ENCODE results near the gene MS4A1.
"Not testable (repeated sequence)": the region's sequence is repeated elsewhere in the genome, so short reads cannot be mapped to it uniquely, and the experiment has no call there.

The MS4A1 gene

DNA sequence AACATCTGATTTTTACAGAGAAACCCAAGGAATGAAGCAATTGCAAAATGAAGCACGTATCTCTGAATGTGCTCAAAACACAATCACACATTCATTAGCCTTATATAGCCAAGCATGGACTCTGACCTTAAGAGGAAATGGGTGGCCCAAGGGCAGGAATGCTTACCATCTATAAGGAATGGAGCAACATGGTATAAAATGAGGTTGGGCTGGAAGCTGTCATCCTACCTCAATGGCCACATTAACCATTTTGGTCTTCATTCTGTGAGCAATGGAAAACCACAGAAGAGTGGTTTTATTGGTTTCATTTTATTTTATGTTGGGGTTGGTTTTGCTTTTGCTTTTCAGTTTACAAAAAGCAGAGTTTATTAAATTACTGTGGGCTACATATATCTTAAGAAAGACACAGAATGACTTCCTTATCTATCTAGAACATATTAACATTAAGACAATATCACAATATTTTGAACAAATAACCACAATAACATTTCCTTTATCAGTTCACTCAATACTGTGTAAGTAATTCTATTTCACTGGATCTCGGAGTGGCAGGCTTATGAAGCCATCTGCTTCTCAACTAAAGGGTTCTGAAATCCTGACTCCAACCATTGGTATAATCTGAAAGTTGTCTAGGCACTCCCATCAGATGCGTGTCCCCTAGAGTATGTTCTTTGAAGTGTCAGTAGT is 48.7 kb downstream of the MS4A1 start:
- FAIRE-seq = no peak

DNA sequence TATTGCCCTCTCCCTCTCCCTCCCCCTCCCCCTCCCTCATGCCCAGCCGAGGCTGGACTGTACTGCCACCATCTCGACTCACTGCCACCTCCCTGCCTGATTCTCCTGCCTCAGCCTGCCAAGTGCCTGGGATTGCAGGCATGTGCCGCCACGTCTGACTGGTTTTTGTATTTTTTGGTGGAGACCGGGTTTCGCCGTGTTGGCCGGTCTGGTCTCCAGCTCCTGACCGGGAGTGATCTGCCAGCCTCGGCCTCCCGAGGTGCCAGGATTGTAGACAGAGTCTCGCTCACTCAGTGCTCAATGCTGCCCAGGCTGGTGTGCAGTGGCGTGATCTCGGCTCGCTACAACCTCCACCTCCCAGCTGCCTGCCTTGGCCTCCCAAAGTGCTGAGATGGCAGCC is 54.0 kb downstream of the MS4A1 start:
- not testable (repeated sequence) for FAIRE-seq

DNA sequence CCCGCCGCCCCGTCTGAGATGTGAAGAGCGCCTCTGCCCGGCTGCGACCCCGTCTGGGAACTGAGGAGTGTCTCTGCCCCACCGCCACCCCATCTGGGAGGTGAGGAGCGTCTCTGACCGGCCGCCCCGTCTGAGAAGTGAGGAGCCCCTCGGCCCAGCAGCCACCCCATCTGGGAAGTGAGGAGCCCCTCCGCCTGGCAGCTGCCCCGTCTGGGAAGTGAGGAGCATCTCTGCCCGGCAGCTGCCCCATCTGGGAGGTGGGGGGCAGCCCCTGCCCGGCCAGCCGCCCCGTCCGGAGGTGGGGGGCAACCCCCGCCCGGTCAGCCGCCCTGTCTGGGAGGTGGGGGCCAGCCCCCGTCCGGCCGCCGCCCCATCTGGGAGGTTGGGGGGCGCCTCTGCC is 54.6 kb downstream of the MS4A1 start:
- not testable (repeated sequence) for FAIRE-seq

DNA sequence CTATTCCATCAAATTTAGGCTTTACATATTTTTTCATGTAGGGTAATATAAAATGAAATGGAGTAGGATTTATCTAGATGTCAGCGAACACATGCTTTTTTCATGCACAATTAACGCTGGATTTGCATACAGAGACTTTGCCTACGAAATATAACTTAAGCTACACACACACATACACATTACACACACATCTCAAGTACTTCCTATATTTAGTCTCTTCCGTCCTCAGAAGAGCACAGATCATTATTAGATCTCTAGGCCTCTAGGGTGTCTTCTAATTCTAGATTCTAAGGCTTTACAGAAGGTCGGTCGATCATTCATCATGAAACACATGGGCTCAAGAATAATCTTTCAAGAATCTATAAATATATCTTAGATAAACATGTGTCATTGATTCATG is 55.7 kb downstream of the MS4A1 start:
- no peak for FAIRE-seq

DNA sequence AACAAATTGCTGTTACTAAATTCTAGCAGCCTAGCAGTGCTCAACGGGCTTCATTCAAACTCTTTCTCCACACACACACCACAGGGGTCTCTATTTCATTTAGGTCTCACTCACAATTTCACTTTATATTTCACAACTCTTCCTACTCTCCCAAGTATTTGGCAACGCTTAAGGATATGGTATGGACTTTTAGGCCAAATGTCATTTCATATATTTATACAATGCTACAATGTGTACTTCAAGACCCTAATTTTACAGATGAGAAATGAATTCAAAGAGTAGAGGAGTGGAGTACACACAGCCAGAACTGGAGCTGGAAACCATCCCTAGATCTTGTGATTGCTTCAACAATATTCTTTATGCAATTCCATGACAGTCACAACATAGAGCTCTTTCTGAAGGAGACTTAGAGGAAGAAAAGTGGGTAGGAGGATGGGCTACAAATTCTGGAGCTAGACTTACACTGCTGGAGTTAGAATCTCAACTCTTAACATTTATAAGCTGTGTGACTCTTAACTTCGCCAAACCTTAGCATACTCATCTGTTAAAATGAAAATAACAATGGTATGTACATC is 57.1 kb downstream of the MS4A1 start:
- FAIRE-seq = no peak

DNA sequence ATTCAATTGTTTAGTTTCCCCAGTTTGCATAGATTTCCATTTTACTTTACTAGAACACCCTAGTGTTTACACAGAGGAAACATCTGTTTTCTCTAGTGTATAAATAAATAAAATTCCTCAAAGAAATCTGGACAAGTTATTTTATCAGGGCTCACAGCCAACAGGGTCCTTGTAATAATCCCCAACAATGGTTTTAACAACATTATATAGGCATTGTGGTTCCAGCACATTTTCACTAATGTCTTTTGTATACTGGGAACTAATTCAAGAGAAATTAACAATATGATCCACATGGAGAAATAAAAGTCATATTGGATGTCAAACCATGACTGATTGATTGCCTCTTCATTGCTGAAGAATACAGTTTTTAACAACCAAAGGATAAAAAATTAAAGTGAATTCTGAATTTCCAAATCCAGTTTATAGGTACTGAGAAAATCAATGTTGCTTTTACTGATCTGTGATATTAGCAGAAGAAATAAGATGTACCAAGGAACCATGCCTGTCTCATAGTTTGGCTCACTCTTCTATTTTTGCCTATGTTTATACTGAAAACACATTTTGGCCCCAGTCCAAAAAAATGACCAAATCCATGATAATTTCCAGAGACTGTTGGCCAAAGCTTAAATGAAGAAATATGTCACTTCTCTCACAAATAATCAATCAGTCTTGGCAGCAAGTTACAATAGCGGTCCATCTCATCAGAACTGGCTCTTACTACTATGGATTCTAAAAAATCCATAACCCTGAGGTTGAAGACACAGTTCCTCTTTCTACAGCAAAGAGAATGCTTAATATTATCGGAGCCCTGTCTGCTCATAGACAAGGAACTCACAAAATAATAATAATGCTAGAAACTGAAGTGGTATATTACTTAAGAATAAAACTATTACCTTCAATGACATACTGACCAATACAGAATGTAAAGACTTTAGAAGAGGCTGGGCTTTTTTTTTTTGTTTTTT is 58.1 kb downstream of the MS4A1 start:
- FAIRE-seq = no peak

DNA sequence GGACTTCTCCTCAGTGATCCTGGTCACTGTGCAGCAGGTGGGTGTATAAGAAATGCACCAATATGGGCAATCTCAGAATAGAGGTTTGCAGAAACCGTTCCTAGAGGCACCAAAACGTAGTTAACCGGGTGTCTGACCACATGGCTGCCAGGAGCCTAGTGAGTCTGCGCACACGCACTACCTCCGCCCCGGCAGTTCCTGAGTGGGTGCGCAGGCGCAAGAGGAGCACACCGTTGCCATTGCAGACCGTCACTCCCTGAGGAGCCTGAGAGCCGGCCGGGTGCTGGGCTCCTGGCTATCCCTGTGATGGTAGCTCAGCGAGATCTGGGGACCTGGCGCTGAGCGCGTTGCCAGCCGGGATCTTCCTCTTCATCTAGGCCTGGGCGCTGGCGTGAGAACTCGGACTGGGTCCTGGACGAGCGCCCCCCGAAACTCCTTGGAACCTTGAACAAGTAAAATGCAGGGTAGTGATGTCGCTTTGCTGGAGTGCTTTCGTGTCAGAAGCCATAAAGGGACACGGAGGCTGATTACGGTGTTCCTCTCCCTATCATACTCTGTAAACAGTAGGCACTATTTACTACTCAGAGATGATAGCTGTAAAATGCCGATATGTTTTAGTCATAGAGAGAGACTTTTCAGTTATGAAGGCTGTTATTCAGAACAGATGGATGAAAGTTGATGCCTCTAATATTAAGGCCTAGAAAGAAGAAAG is 59.7 kb downstream of the MS4A1 start, which contains the start of gene MS4A13:
Gene MS4A13 (plus strand): TSS at position 249 of the 712 bp plus-strand sequence. CDS start 2,692 bp downstream, outside the sequence.
- FAIRE-seq = no peak
